Measurements from ENCODE around the gene IQCB1. TPM values are rescaled to one million over a fixed set of nuclear protein-coding genes. Genes with fewer than 3 reads are reported as not detected.
"Not testable (repeated sequence)": the region's sequence is repeated elsewhere in the genome, so short reads cannot be mapped to it uniquely, and the experiment has no call there.

Gene IQCB1
- total RNA-seq, 1 donor from 2014 or later, result 34.1 TPM

GRCh38 chr3:121869736-121870135 is 34.9 kb upstream of the IQCB1 start:
- H3K4me3 Mint-ChIP-seq, result no peak overlapping the region

GRCh38 chr3:121863801-121864200 is 28.9 kb upstream of the IQCB1 start:
- no peak overlapping the region for H3K27ac Mint-ChIP-seq
- no peak for TF ChIP-seq CTCF (IDR thresholded peaks at IDR 0.05; ENCODE audit: unreplicated experiment)
- peaks cover 14% of the 10 kb centered on the region for H3K9me3 Mint-ChIP-seq
- no peak overlapping the region for H3K4me3 Mint-ChIP-seq
- DNase-seq (ENCODE audit: low spot score in 2 of 2, unreplicated experiment in 2 of 2), result no peak
- no peaks in the 10 kb centered on the region for H3K4me1 Mint-ChIP-seq
- peaks cover 10% of the 10 kb centered on the region for H3K36me3 Mint-ChIP-seq
- H3K27me3 Mint-ChIP-seq (ENCODE audit: low read depth), result no peaks in the 10 kb centered on the region

More at GRCh38 chr3:121869736-121870135, 34.9 kb upstream of the IQCB1 start:
- Mint-ChIP-seq H3K27ac (no peak overlapping the region), H3K4me1 (no peaks in the 10 kb centered on the region), H3K36me3 (peaks cover 6% of the 10 kb centered on the region), H3K9me3 (no peaks in the 10 kb centered on the region), H3K27me3 (ENCODE audit: low read depth) (no peaks in the 10 kb centered on the region)
- no peak for DNase-seq (ENCODE audit: low spot score in 2 of 2, unreplicated experiment in 2 of 2)
- TF ChIP-seq CTCF (IDR thresholded peaks at IDR 0.05; ENCODE audit: unreplicated experiment), result no peak

- not testable (repeated sequence) for H3K4me1 Mint-ChIP-seq; DNase-seq (ENCODE audit: low spot score in 2 of 2, unreplicated experiment in 2 of 2); H3K27me3 Mint-ChIP-seq (ENCODE audit: low read depth); H3K4me3 Mint-ChIP-seq; H3K27ac Mint-ChIP-seq
- H3K9me3 Mint-ChIP-seq, result peaks cover 14% of the 10 kb centered on the region
- peaks cover 14% of the 10 kb centered on the region for H3K36me3 Mint-ChIP-seq
Measured at GRCh38 chr3:121863247-121863646, 28.4 kb upstream of the IQCB1 start.

GRCh38 chr3:121857778-121858177 is 22.9 kb upstream of the IQCB1 start:
- not testable (repeated sequence) for DNase-seq (ENCODE audit: low spot score in 2 of 2, unreplicated experiment in 2 of 2); H3K4me1 Mint-ChIP-seq; H3K4me3 Mint-ChIP-seq; H3K9me3 Mint-ChIP-seq; H3K27ac Mint-ChIP-seq; H3K27me3 Mint-ChIP-seq (ENCODE audit: low read depth)
- peaks cover 12% of the 10 kb centered on the region for H3K36me3 Mint-ChIP-seq

GRCh38 chr3:121855555-121855954 is 20.7 kb upstream of the IQCB1 start:
- Mint-ChIP-seq H3K9me3 (no peaks in the 10 kb centered on the region), H3K36me3 (peaks cover 9% of the 10 kb centered on the region), H3K4me3 (no peak overlapping the region), H3K4me1 (peaks cover 6% of the 10 kb centered on the region), H3K27ac (no peak overlapping the region), H3K27me3 (ENCODE audit: low read depth) (no peaks in the 10 kb centered on the region)
- DNase-seq (ENCODE audit: low spot score in 2 of 2, unreplicated experiment in 2 of 2), result no peak
- TF ChIP-seq CTCF (IDR thresholded peaks at IDR 0.05; ENCODE audit: unreplicated experiment), result no peak

GRCh38 chr3:121852256-121852655 is 17.4 kb upstream of the IQCB1 start:
- Mint-ChIP-seq H3K27me3 (ENCODE audit: low read depth) (no peaks in the 10 kb centered on the region), H3K4me3 (no peak overlapping the region), H3K36me3 (peaks cover 4% of the 10 kb centered on the region), H3K27ac (no peak overlapping the region), H3K9me3 (no peaks in the 10 kb centered on the region), H3K4me1 (peaks cover 6% of the 10 kb centered on the region)
- TF ChIP-seq CTCF (IDR thresholded peaks at IDR 0.05; ENCODE audit: unreplicated experiment), result no peak
- no peak for DNase-seq (ENCODE audit: low spot score in 2 of 2, unreplicated experiment in 2 of 2)

GRCh38 chr3:121844892-121845291 is 10.0 kb upstream of the IQCB1 start:
- no peaks in the 10 kb centered on the region for H3K27me3 Mint-ChIP-seq (ENCODE audit: low read depth)
- H3K36me3 Mint-ChIP-seq, result peaks cover 2% of the 10 kb centered on the region
- H3K27ac Mint-ChIP-seq, result no peak overlapping the region
- H3K4me1 Mint-ChIP-seq, result no peaks in the 10 kb centered on the region
- no peak overlapping the region for H3K4me3 Mint-ChIP-seq
- no peak for TF ChIP-seq CTCF (IDR thresholded peaks at IDR 0.05; ENCODE audit: unreplicated experiment)
- H3K9me3 Mint-ChIP-seq, result peaks cover 3% of the 10 kb centered on the region
- DNase-seq (ENCODE audit: low spot score in 2 of 2, unreplicated experiment in 2 of 2), result no peak
